Panc1 (cell line): Measurements from ENCODE around the gene CAMK1G. TPM values are rescaled to one million over a fixed set of nuclear protein-coding genes. Genes with fewer than 3 reads are reported as not detected.
A peak's percentile ranks its signal among the peaks of the same experiment; 100 is the strongest.

Source experiments
- ATAC-seq: fragments of 200-7000 bp; cut with Tn5 transposase; 2 replicates; pipeline ENCODE4 v1.9.1; 2020; ENCODE audit warnings: mild to moderate bottlenecking, moderate library complexity
- BruUV-seq: library from RNA; stranded (reverse); fragments of 400-500 nt; replicated peaks from 2 replicates; lab custom pipeline; 2021; lab: Mats Ljungman, UMichigan
- CTCF ChIA-PET: fragments of 300-600 bp; sonication (Branson Sonifier 250); formaldehyde crosslinking; loops from one replicate; lab custom pipeline; 2022; ENCODE audit warnings: antibody characterized with exemption; lab: Charles Lee
- POLR2A ChIA-PET: fragments of 300-600 bp; sonication (Branson Sonifier 250); formaldehyde crosslinking; loops from one replicate; lab custom pipeline; 2022; ENCODE audit warnings: antibody characterized with exemption; lab: Charles Lee
- DNase-seq: peaks from one replicate; pipeline ENCODE4 v3.0.0-alpha.2; 2010; ENCODE audit warnings: low read depth, low spot score
- H3K27ac ChIP-seq: 2 replicates; pipeline ENCODE4 v1.5.1; 2011; ENCODE audit warnings: mild to moderate bottlenecking, low read length, inconsistent platforms
- H3K27me3 ChIP-seq: fragments of 200-500 bp; sonication (Bioruptor generic); 2 replicates; pipeline ENCODE4 v1.6.0; 2014; ENCODE audit warnings: low read length, inconsistent platforms; ENCODE audit not compliant: control insufficient read depth, insufficient read depth
- H3K36me3 ChIP-seq: fragments of 200-500 bp; sonication (Bioruptor generic); 2 replicates; pipeline ENCODE4 v1.5.1; 2014; ENCODE audit warnings: inconsistent platforms, mild to moderate bottlenecking, low read length, moderate library complexity; ENCODE audit not compliant: control insufficient read depth, insufficient read depth
- H3K4me1 ChIP-seq: 2 replicates; pipeline ENCODE4 v1.5.1; 2011; ENCODE audit warnings: inconsistent platforms, mild to moderate bottlenecking, low read length, moderate library complexity; ENCODE audit not compliant: control insufficient read depth, insufficient read depth
- H3K4me3 ChIP-seq, 2 experiments: 2 replicates each; pipeline ENCODE4 v1.5.1; 2011 to 2012; ENCODE audit warnings: low read depth in 2 of 2, low read length in 2 of 2, mild to moderate bottlenecking in 2 of 2, inconsistent platforms in 1 of 2, moderate library complexity in 1 of 2
- H3K9me3 ChIP-seq: fragments of 200-500 bp; sonication (Bioruptor generic); 2 replicates; pipeline ENCODE4 v1.5.1; 2014; ENCODE audit warnings: low read depth, mild to moderate bottlenecking, inconsistent platforms, low read length, moderate library complexity; ENCODE audit not compliant: control insufficient read depth, insufficient read depth
- CTCF ChIP-seq: fragments of 450-650 bp; IDR thresholded peaks from 2 replicates; pipeline ENCODE4 v1.5.1; 2017; ENCODE audit warnings: mild to moderate bottlenecking
- POLR2AphosphoS5 ChIP-seq: IDR thresholded peaks from 2 replicates; pipeline ENCODE4 v1.6.1; 2012; ENCODE audit warnings: mild to moderate bottlenecking, low read depth, low read length, moderate library complexity
- REST ChIP-seq, 2 experiments: IDR thresholded peaks; 2 replicates each; pipeline ENCODE4 v1.6.1; 2011 to 2012; ENCODE audit warnings: low read depth in 2 of 2, control low read depth in 1 of 2, low read length in 1 of 2, mild to moderate bottlenecking in 1 of 2, moderate library complexity in 1 of 2; ENCODE audit not compliant: insufficient read depth in 1 of 2
- SIN3A ChIP-seq: IDR thresholded peaks from 2 replicates; pipeline ENCODE4 v1.6.1; 2012; ENCODE audit warnings: low read depth, mild to moderate bottlenecking, low read length, moderate library complexity, borderline replicate concordance; ENCODE audit not compliant: insufficient read depth
- TCF7L2 ChIP-seq: IDR thresholded peaks from 2 replicates; pipeline ENCODE4 v1.6.1; 2011; ENCODE audit warnings: mild to moderate bottlenecking, low read depth, low read length, inconsistent platforms
- in situ Hi-C: cut with HindIII; loops from 2 replicates; pipeline ENCODE4 v1.10.0; 2016; ENCODE audit warnings: low sequenced_read_pairs, low pct_unique_long_range_greater_than_20kb
- intact Hi-C: fragments of 100-400 bp; cut with micrococcal nuclease; formaldehyde crosslinking; loops from one replicate; pipeline ENCODE4 v1.10.0; 2022; ENCODE audit not compliant: unreplicated experiment
- total RNA-seq: library from RNA; stranded (reverse); gene quantifications from one replicate; pipeline ENCODE4 v1.2.1, GENCODE V29; 2021; ENCODE audit not compliant: unreplicated experiment

CAMK1G gene
- total RNA-seq, 1 experiment from 2014 or later = not detected

- H3K27ac ChIP-seq = no peak overlapping the region
- TF ChIP-seq CTCF = peak; percentile 76
- TF ChIP-seq SIN3A = no peak
- no peak for TF ChIP-seq TCF7L2
- in situ Hi-C loops (no loop called here), intact Hi-C loops (loop anchor here (1.0 kb wide), 1 partner anchor 91 kb away; no protein-coding TSS in a partner anchor)
- peaks cover 4% of the 10 kb centered on the region; the same call in 1 of the 2 replicates for H3K27me3 ChIP-seq
- ChIA-PET CTCF (interaction anchor here (0.7 kb wide), 1 partner anchor 10 kb away, joined by 3 read pairs; no protein-coding TSS in a partner anchor), POLR2A (no interaction called here)
- H3K4me3 ChIP-seq = no peak overlapping the region
- BruUV-seq = no TSS peak
- H3K36me3 ChIP-seq = no peaks in the 10 kb centered on the region
- DNase-seq (peak; percentile 35), ATAC-seq (peak; percentile 97)
- no peaks in the 10 kb centered on the region for H3K9me3 ChIP-seq
- H3K4me1 ChIP-seq = no peaks in the 10 kb centered on the region
Measured at GRCh38 chr1:209601809-209602657, 18.5 kb downstream of the CAMK1G start.

GRCh38 chr1:209603877-209604276 lies 20.4 kb downstream of the CAMK1G start:
- ChIA-PET POLR2A (no interaction called here), CTCF (no interaction called here)
- no peak for DNase-seq
- no peak for TF ChIP-seq TCF7L2
- TF ChIP-seq CTCF = no peak
- no peak for TF ChIP-seq POLR2AphosphoS5
- no peak for TF ChIP-seq SIN3A
- no peak for TF ChIP-seq REST (IDR thresholded peaks at IDR 0.05; ENCODE audit: insufficient read depth in 1 of 2, low read depth in 2 of 2, low read length in 1 of 2)
- Histone ChIP-seq H3K9me3 (no peaks in the 10 kb centered on the region), H3K36me3 (no peaks in the 10 kb centered on the region), H3K27ac (no peak overlapping the region), H3K4me3 (no peak overlapping the region), H3K4me1 (no peaks in the 10 kb centered on the region), H3K27me3 (peaks cover 2% of the 10 kb centered on the region; the same call in 1 of the 2 replicates)
- ATAC-seq = no peak
- intact Hi-C loops (no loop called here), in situ Hi-C loops (no loop called here)
- no TSS peak for BruUV-seq
